Cardiac muscle cell (in vitro differentiated cells and primary cell): ENCODE results near the gene CTSO. TPM values are rescaled to one million over a fixed set of nuclear protein-coding genes. Genes with fewer than 3 reads are reported as not detected.
A peak's percentile ranks its signal among the peaks of the same experiment; 100 is the strongest.

ENCODE experiments used
- DNase-seq, 2 donors: peaks; one replicate each; pipeline versions ENCODE4 v3.0.0 to v3.0.0-alpha.2; 2010 to 2017; ENCODE audit warnings: low read depth in 1 of 2, low spot score in 1 of 2
- H3K27ac ChIP-seq: fragments of 200-600 bp; sonication (generic); 2 replicates; pipeline ENCODE4 v1.5.1; 2016
- H3K27me3 ChIP-seq: fragments of 200-600 bp; sonication (generic); 2 replicates; pipeline ENCODE4 v1.6.0; 2016; ENCODE audit warnings: control low read depth
- H3K36me3 ChIP-seq: fragments of 200-600 bp; sonication (generic); 2 replicates; pipeline ENCODE4 v1.5.1; 2016; ENCODE audit warnings: control low read depth
- H3K4me1 ChIP-seq: fragments of 200-600 bp; sonication (generic); 2 replicates; pipeline ENCODE4 v1.8.1; 2017; ENCODE audit warnings: low read depth, mild to moderate bottlenecking, mixed run types
- H3K4me3 ChIP-seq: fragments of 200-600 bp; sonication (generic); 2 replicates; pipeline ENCODE4 v1.5.1; 2016; ENCODE audit warnings: mild to moderate bottlenecking
- H3K9me3 ChIP-seq: fragments of 200-600 bp; sonication (generic); 2 replicates; pipeline ENCODE4 v1.5.1; 2017; ENCODE audit warnings: low read depth, mild to moderate bottlenecking, control low read depth
- polyA plus RNA-seq: library from polyadenylated mRNA; unstranded; fragments of >200 nt; fragmentation: Nextera tagmentation; extraction: Ambion mirVana; gene quantifications from 2 replicates; pipeline ENCODE4 v1.2.1, GENCODE V29; 2016
- total RNA-seq: library from RNA; depleted of rRNA; stranded (reverse); fragments of >200 nt; gene quantifications from 2 replicates; pipeline ENCODE4 v1.2.3, GENCODE V29; 2016
- TF ChIP-seq, protein P1 (sequence below): IDR thresholded peaks from 2 replicates; pipeline ENCODE4 v1.5.1; 2012; ENCODE audit warnings: low read depth, mild to moderate bottlenecking, low read length

Gene CTSO
- total and polyA plus RNA-seq, 2 experiments from 2014 or later = 2.6 to 6.5 TPM

DNA sequence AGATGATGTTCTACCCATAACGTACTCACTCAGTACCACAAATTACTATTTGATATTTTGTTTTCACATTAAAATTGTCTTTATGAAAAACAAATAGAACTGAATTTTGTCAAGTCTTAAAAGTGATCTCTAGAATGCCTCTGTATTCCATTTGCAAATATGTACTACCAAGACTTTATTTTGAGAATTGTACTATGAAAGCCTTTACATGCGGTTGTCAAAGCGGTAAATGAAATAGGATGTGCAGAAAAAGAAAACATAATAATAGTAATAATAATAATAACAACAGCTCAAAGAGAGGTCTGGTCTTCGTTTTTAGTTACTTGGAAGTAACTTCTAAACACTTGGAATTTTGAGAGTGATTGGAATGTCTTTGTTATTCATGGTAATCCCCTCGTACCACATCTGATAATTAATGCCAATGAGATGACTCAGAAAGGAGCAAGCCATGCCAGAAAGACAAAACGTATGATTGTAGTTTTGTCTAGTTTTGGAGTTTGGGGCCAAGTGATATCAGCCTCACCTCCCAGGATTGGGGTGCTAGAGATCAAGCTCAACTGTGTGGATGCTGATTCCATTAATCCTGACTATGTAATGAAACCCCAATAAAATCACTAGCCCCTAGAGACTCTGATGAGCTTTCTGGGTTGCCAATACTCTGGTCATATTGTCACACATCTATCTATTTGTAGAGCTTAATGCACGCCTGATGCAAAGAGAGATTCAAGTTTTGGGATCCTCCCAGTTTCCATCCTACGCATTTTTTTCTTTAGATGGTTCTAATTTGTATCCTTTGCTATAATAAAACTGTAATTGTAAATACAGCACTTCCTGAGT, 20.2 kb upstream of the CTSO start:
- no peaks in the 10 kb centered on the region for H3K36me3 ChIP-seq
- TF ChIP-seq, protein P1, sequence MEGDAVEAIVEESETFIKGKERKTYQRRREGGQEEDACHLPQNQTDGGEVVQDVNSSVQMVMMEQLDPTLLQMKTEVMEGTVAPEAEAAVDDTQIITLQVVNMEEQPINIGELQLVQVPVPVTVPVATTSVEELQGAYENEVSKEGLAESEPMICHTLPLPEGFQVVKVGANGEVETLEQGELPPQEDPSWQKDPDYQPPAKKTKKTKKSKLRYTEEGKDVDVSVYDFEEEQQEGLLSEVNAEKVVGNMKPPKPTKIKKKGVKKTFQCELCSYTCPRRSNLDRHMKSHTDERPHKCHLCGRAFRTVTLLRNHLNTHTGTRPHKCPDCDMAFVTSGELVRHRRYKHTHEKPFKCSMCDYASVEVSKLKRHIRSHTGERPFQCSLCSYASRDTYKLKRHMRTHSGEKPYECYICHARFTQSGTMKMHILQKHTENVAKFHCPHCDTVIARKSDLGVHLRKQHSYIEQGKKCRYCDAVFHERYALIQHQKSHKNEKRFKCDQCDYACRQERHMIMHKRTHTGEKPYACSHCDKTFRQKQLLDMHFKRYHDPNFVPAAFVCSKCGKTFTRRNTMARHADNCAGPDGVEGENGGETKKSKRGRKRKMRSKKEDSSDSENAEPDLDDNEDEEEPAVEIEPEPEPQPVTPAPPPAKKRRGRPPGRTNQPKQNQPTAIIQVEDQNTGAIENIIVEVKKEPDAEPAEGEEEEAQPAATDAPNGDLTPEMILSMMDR = no peak
- no peak overlapping the region for H3K27ac ChIP-seq
- H3K4me1 ChIP-seq = no peaks in the 10 kb centered on the region
- H3K4me3 ChIP-seq = no peak overlapping the region
- H3K9me3 ChIP-seq = no peaks in the 10 kb centered on the region
- peak in 1 of 2 donors; percentile 39 for DNase-seq
- no peaks in the 10 kb centered on the region for H3K27me3 ChIP-seq

DNA sequence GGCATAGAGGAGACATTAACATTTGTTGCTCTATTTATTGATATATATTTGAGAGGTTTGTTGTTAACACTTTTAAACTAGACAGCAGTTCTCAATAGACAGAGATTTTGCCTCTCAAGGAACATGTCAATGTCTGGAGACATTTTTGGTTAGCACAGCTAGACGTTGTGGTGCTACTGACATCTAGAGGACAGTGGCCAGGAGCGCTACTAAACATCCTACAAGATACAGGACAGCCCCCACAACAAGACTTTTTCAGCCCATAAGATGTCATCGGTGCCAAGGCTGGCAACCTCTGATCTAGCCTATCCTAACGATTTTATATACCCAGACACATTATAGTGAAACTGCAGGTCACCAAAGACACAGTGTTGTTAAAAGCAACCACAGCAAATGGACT, 18.4 kb upstream of the CTSO start:
- TF ChIP-seq, protein P1 = peak; percentile 54
- Histone ChIP-seq H3K4me3 (no peak overlapping the region), H3K4me1 (no peaks in the 10 kb centered on the region), H3K27ac (no peak overlapping the region), H3K9me3 (no peaks in the 10 kb centered on the region), H3K36me3 (no peaks in the 10 kb centered on the region), H3K27me3 (no peaks in the 10 kb centered on the region)
- DNase-seq = peak; percentile 17 to 57

GRCh38 chr4:155966731-155967395, 13.2 kb upstream of the CTSO start:
- Histone ChIP-seq H3K36me3 (no peaks in the 10 kb centered on the region), H3K4me3 (no peak overlapping the region), H3K27ac (no peak overlapping the region), H3K27me3 (no peaks in the 10 kb centered on the region), H3K9me3 (no peaks in the 10 kb centered on the region), H3K4me1 (no peaks in the 10 kb centered on the region)
- DNase-seq = no peak
- TF ChIP-seq, protein P1 = no peak

GRCh38 chr4:155966171-155966570, 12.5 kb upstream of the CTSO start:
- Histone ChIP-seq H3K4me1 (no peaks in the 10 kb centered on the region), H3K27ac (no peak overlapping the region), H3K27me3 (no peaks in the 10 kb centered on the region), H3K36me3 (no peaks in the 10 kb centered on the region), H3K9me3 (no peaks in the 10 kb centered on the region), H3K4me3 (no peak overlapping the region)
- TF ChIP-seq, protein P1 = no peak
- no peak for DNase-seq

- DNase-seq = no peak
- no peaks in the 10 kb centered on the region for H3K36me3 ChIP-seq
- H3K4me3 ChIP-seq = no peak overlapping the region
- H3K9me3 ChIP-seq = no peaks in the 10 kb centered on the region
- TF ChIP-seq, protein P1 = no peak
- H3K27me3 ChIP-seq = no peaks in the 10 kb centered on the region
- H3K27ac ChIP-seq = no peak overlapping the region
- no peaks in the 10 kb centered on the region for H3K4me1 ChIP-seq
Measured at GRCh38 chr4:155964016-155964891, 10.6 kb upstream of the CTSO start.
